MV-4-11 (cell line): ENCODE measurements around the gene BST2.

Experiments
- DNase-seq: peaks from one replicate; lab custom pipeline; 2025; lab: John Stamatoyannopoulos, UW

The BST2 gene

DNA sequence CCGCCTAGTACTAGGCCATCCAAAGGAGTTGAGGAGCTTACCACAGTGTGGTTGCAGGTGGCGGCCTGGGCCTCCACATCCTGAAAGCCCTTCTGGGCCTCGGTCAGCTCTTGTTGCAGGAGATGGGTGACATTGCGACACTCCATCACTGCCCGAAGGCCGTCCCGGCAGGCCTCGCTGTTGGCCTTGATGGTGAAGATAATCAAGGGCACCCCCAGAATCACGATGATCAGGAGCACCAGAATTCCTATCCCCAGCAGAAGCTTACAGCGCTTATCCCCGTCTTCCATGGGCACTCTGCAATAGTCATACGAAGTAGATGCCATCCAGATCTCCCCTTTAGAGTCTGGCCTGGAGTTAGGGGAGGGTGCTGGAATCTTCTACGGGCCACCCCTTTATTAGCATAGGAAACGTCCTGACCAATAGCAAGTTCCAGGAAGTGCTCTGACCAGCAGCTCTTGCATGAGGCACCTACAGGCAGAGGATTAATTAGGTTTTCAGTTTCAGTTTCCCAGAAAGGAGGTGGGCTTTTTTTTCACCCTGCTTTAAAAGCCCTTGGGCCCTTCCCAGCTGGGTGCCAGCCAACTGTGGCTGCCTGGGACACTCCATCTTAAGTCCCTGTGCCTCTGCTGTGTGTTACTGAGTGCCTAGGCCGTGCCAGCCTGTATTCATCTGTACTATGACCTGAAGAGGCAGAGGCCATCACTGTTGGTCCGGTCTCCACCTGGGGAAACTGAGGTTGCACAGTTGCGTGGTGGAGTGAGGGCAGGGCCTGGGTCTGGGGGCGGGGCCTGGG, at the start of gene BST2:
Gene BST2 (minus strand): TSS at position 381 of the 796 bp plus-strand sequence. CDS start 55 bp downstream, at position 326.
- peak; percentile 97 for DNase-seq

DNA sequence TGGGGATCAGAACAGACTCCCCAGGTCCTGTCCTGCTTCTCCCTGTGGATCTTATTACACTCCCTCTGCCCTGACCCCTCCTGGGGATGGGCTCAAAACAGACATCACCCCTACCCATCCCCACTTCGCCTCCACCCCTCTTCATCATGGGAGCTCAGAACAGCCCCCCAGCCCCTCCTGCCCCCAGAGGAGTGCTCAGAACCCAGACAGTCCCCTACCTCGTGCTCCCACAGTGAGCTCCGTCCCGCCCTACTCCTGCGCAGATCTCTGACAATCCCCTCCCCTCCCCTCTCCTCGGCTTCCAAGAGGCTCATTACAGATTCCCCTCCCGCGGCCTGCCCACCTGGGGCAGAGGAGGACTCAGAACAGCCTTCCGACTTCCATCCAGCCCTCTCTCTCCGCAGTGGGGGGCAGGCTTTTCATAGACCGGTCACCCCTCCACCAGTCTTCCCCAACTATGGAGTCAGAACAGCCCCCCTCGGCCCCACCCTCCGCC, 49.2 kb upstream of the BST2 start:
- DNase-seq, result no peak

DNA sequence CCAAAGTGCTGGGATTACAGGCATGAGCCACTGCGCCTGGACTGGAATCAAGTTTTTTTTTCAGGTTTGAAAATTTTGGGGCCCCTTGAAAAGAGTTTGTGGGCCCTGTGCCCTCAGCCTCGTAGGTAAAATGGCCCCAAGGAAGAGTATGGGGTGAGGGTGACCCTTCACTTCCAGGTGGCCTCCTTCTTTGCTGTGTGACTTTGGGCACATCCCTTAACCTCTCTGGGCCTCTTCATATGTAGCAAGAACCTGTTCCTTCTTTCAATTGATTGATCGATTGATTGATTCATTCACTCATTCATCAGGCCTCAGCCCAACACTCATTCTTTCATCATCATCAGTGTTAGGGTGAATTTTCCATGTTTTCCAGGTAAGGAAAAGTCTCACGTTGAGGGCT, 46.4 kb upstream of the BST2 start:
- no peak for DNase-seq

DNA sequence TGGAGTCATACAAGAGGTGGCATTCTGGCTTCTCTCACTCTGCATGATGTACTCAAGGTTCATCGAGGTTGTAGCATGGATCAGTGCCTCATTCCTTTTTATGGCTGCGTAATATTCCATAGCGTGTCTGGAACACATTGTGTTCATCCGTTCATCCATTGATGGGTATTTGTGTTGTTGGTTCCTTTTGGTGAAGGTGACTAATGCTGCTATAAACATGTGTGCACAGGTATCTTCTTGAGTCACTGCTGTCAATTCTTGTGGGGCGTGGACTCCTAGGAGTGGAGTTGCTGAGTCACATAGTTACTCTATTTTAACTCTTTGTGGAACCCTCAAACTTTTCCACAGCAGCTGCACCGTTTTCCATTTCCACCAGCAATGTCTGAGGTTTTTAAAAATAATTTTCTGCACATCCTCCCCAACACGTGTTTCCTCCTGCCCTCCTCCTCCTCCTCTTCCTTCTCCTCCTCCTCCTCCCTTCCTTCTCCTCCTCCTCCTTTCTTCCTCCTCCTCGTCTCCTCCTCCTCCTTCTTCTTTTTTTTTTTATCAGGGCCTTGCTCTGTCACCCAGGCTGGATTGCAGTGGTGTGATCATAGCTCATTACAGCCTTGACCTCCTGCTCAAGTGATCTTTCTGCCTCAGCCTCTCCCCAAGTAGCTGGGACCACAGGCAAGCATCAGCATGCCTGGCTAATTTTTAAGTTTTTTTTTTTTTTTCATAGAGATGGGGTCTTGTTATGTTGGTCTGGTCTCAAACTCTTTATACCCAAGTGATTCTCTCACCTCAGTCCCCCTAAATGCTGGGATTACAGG, 45.0 kb upstream of the BST2 start:
- DNase-seq, result peak; percentile 93

- DNase-seq, result peak; percentile 69
Measured at GRCh38 chr19:17448131-17448967, 42.9 kb upstream of the BST2 start, which contains the start of gene TMEM221. TMEM221 (minus strand) TSS chr19:17448668; CDS start chr19:17448462, 206 bp downstream.

DNA sequence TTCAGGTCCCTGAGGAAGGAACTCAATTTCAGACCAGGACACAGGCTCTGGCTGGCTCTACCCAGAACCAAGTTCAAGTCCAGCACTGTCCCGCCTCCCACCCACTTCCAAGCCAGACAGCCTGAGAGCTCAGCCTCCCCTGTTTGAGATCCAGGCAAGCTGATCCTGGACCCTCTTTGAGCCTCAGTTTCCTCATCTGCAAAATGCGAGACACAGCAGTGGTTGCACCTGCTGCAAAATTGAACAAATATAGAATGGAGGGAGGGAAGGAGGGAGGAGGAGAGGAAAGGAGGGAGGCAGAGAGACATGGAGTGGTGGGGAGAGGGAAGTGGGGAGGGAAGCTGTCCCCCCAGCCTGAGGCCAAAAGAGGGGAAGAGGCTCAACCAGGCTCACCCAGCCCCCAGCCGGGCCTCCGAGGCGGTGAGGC, 42.3 kb upstream of the BST2 start:
- no peak for DNase-seq

- DNase-seq, result no peak
Measured at GRCh38 chr19:17445526-17446165, 40.2 kb upstream of the BST2 start.

DNA sequence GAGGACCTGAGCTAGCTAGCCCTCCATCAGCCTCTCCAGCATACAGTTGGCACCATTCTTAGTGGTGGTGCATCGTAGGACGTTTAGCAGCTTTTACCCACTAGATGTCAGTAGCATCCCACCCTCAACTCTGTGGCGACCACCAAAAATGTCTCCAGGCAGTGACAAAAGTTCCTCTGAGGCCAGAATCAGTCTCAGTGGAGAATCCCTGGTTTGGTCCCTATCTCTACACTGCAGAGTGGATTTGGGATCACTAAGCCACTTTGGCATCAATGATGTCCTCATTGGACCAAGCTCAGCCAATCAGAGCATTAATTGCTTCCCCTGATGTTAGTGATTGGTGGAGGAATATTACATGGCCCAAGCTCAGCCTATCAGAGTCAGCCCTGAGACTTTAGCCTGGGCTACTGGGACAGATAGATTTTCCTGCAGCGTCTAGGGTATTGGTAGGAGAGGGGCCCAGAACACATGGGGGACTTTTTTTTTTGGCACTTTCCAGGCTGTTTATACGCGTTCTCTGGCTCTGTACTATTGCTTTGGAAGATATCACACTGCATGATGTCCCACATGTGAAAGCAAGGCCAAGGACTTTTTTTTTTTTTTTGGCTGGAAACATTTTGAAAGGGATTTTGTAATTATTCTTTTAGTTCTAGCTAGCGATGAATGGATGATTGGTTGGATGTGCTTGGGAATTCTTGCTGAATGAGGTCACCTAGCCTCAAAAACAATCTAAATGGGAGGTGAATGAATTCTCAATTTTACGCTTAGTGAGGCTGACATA, 36.0 kb upstream of the BST2 start:
- peak; percentile 48 for DNase-seq

- DNase-seq, result no peak
Measured at GRCh38 chr19:17436874-17437267, 31.4 kb upstream of the BST2 start.

DNA sequence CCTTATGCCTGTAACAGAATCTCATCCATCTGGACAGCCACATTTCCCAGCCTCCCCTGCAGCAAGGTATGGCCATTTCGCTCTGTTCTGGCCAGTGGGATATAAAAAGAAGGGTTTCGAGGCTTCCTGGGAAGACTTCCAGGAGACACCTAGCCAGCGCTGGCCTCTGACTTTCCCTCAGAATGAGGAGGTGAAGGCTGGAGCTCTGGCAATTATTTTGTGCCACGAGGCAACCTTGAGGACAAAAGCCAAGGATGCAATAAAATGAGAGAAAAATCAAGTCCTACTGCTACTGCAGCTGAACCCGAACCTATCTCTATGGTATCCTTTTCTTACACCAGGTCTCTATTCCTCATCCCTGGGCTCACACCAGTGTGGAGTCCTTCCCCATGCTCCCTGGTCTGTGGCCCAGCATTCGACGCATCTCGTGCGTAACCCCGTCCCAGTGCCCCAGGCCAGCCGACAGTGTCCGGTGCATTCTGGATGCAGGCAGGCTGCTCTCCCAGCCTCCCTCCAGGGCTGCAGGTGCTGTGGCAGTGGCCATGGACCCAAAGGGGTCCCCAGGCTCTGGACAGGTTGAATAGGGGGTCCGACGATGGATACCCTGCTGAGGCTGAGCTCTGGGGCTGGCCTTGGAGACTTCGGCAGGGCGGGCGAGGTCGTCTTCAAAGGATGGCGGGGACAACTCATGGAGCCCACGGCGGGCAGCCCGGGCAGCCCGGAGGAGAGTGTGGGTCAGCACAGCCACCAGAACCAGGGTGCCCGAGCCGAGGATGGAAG, 30.9 kb upstream of the BST2 start:
- DNase-seq, result no peak

- DNase-seq, result no peak
Measured at GRCh38 chr19:17435218-17435617, 29.8 kb upstream of the BST2 start.

DNA sequence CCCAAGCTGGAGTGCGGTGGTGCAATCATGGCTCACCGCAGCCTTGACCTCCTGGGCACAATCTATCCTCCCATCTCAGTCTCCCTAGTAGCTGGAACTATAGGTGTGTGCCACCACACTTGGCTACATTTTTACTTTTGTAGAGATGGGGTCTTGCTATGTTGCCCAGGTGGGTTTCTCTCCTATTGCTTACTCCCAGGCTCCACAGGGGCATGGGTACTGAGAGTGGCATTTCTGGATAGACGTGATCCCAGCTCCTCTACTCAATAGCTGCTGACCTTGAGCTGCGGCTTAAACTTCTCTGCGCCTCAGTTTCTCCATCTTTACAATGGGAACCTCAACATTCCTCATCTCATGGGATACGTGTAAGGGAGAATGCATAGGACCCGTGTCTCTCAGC, 26.0 kb upstream of the BST2 start:
- DNase-seq, result no peak

DNA sequence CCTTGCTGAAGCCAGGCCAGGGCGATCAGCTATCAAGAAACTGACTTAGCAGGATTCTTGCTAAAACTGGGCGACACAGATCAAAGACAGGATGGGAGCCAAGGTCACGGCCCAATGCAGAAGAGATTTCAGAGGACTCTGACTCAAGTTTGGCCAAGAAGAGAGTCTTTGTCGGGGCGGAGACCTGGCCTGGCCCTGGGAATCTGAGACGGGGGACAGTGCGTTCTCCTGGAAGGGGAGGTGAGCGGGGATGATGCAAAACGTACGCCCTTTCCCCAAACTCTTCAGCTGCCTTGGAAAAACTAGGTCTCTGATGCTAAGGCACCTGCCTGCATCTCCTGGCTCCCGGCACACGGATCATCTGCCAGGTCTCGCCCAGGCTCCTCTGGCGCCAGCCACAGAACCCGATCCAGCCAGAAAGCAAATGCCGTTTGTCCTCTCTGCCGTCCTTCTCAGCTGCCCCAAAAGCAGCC, 24.2 kb upstream of the BST2 start:
- DNase-seq, result no peak

- DNase-seq, result peak; percentile 48
Measured at GRCh38 chr19:17424743-17425365, 19.4 kb upstream of the BST2 start.

DNA sequence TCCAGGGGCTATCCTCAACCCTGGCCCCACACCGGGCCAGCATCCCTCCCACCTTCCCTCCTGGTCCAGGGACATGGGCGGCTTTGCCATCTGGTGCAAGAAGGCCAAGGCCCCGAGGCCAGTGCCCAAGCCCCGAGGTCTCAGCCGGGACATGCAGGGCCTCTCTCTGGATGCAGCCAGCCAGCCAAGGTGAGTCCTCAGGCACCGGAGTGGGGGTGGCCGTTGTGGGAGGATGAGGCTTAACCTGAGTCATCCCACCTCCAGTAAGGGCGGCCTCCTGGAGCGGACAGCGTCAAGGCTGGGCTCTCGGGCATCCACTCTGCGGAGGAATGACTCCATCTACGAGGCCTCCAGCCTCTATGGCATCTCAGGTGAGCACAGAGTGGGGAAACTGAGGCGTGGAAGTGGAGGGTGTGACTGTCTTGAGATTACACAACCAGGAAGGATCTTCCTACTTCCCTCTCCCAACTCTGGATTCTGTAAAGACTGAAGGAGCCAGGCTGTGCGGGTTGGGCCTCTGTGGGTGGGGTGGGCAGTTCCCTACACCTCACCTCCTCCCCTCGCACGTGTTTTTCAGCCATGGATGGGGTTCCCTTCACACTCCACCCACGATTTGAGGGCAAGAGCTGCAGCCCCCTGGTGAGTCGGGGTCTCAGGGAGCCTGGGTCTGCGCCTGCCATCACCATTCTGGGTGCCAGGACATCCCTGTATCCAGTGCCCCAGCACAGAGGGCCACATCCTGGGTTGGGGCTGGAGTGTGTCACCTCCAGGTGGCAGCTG, 18.2 kb upstream of the BST2 start:
- DNase-seq, result no peak

- DNase-seq, result no peak
Measured at GRCh38 chr19:17421942-17422341, 16.5 kb upstream of the BST2 start.

GRCh38 chr19:17420475-17420924, 15.1 kb upstream of the BST2 start:
- peak; percentile 35 for DNase-seq
